ENCODE results near the gene PCDH9. TPM values are rescaled to one million over a fixed set of nuclear protein-coding genes. Genes with fewer than 3 reads are reported as not detected.

PCDH9 gene, protein sequence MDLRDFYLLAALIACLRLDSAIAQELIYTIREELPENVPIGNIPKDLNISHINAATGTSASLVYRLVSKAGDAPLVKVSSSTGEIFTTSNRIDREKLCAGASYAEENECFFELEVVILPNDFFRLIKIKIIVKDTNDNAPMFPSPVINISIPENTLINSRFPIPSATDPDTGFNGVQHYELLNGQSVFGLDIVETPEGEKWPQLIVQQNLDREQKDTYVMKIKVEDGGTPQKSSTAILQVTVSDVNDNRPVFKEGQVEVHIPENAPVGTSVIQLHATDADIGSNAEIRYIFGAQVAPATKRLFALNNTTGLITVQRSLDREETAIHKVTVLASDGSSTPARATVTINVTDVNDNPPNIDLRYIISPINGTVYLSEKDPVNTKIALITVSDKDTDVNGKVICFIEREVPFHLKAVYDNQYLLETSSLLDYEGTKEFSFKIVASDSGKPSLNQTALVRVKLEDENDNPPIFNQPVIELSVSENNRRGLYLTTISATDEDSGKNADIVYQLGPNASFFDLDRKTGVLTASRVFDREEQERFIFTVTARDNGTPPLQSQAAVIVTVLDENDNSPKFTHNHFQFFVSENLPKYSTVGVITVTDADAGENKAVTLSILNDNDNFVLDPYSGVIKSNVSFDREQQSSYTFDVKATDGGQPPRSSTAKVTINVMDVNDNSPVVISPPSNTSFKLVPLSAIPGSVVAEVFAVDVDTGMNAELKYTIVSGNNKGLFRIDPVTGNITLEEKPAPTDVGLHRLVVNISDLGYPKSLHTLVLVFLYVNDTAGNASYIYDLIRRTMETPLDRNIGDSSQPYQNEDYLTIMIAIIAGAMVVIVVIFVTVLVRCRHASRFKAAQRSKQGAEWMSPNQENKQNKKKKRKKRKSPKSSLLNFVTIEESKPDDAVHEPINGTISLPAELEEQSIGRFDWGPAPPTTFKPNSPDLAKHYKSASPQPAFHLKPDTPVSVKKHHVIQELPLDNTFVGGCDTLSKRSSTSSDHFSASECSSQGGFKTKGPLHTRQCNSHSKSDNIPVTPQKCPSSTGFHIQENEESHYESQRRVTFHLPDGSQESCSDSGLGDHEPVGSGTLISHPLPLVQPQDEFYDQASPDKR (N-terminal part only)
- total RNA-seq (2014; rRNA removed; shearing (Covaris generic)), result under 0.01 TPM in 1 of 2 replicates, not detected in the other

DNA sequence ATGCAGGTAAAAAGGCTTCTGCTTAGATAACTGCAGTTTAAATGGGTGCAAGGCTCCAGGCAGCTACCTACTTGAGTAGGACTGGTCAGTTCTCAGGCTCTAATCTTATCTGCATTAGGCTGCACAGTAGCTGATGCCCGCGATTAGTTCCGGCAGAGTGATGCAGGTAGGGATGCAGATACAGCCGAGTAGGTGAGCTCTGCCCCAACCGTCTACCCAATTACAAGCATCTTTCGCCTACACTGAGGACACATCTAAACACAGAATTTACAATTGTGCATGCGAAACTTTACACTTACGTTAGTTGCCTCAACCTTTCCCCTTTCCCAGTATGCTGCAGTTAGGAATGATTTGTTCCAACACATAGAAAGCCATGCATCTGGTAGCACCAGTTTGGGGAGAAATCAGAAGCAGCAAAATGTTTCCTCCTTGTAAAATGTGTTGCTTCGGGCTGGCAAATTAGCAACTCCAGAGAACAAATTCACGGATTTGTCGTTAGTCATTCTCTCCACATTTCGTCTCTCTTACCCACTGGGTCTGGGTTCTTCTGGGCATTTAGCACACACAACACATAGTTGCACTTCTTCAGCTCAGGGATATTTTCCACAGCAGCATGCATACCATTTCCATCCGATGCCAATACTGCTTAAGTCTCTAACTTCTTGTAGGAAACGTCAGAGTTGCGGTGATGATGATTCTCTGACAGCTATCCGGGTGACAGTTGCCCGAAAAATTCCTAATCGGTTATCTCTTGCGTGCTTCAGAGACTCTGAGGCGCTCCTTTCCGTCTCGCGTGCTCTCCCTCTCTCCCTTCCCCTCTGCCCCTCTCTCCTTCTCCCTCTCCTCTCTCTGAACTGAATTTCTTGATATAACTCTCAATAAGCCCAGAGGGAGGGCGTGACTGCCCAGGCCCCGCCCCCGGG lies at the start of gene PCDH9:
Gene PCDH9, minus strand, starts transcription at position 856 of the 923 bp plus-strand sequence. CDS start 1,896 bp downstream, outside the sequence.
- DNase-seq (ENCODE audit: low spot score), result peak; percentile 86
- in situ Hi-C loops (cut with HindIII; ENCODE audit: low sequenced_read_pairs), result no loop called here

DNA sequence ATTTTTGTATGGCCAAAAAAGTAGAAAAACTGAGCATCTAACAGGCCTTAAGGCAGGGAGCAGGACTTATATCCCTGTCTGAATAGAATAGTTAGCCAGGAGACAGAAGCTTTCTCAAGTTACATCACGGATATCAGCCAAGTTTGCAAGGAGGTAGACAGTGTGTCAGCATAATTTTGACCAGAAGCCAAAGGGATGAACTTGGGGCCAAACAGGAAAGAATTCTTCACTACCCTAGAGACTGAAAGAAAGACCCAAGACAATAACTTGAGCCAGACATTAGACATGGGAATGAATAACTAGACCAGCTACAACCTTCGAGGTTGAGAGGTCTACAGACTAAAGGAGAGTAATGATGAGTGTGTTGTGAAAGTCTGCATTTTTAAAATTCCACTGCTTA lies 48.1 kb upstream of the PCDH9 start:
- in situ Hi-C loops (cut with HindIII; ENCODE audit: low sequenced_read_pairs), result no loop called here
- no peak for DNase-seq (ENCODE audit: low spot score)

DNA sequence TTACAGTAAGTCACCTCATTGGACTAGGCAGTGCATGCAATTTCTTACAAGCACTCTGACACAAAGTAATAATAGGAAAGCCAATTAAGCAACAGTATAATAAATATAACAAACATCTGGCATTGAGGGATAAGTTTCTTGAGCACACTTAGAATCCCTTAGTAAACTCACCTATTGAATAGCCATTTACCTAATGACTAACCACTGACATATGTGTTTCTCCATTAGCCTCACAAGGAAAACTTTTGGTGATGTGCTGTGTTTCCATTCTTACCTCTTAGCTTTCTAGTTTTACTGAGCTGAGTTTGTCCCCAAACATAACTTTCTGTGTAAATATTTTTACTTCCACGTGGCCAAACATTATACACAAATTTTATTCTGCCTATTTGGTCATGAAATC lies 47.4 kb upstream of the PCDH9 start:
- no peak for DNase-seq (ENCODE audit: low spot score)
- in situ Hi-C loops (cut with HindIII; ENCODE audit: low sequenced_read_pairs), result no loop called here

DNA sequence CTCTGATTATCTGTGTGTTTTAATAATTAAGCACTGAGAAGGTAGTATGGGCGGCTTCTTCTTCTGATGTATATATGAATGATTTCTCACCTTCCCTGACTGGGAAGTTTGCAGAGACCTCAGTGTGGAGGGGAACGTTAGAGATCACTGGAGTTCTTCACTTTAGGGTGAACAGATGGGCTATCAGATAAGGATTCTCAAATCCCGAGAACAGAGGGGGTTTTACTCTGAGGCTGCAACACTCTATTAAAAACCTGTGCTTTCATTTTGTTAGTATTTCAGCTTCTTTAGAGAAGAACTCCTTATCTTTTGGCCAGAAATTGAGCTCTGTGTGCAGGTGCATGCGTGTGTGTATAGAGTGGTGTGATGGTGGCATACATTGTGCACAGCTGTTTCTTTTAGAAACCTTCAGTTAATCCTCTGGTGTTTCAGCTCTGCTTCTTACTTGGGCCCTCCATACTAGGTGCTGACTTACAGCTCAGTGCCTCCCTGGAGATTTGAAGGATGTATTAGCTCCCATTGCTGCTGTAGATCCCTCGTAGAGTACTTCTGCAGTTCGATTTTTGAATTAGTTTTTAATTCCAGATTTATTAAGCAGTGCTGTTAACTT lies 45.3 kb upstream of the PCDH9 start:
- DNase-seq (ENCODE audit: low spot score), result no peak
- in situ Hi-C loops (cut with HindIII; ENCODE audit: low sequenced_read_pairs), result no loop called here

DNA sequence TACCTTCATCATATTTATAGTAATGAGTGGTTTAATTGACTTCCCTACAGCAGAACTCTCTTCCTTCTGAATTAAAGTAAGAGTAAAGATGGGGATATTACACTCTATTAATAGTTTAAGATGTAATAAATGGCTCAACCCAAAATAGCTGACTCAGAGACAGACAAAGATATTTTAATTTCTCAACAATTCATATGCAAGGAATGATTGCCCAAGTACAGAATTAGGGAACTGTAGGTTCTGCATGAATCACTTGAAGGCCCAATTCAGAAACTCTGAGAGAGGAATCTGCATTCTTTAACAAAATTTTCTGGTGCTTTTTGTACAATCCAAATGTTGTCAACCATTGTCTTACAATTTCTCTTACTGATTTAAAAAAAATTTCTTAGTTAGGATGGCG lies 42.9 kb upstream of the PCDH9 start:
- DNase-seq (ENCODE audit: low spot score), result no peak
- in situ Hi-C loops (cut with HindIII; ENCODE audit: low sequenced_read_pairs), result no loop called here

DNA sequence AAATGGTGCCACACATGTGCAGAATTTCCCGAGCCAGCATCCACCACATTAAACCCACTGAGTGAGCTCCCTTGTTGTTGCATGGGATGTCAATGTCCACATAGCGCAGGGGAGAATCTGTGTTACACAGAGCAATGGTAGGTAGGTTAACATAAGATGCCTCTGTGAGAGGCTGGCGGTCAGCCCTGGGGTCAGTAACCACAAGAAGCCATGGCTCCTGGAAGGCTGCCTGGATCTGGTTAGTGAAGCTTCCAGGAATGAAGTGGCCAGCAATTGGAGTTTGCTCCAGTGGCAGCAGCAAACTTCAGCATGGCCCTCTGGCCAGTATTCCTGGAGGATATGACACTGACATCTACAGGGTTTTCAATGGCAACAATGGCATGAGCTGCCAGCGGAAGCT lies 37.0 kb upstream of the PCDH9 start:
- in situ Hi-C loops (cut with HindIII; ENCODE audit: low sequenced_read_pairs), result no loop called here

DNA sequence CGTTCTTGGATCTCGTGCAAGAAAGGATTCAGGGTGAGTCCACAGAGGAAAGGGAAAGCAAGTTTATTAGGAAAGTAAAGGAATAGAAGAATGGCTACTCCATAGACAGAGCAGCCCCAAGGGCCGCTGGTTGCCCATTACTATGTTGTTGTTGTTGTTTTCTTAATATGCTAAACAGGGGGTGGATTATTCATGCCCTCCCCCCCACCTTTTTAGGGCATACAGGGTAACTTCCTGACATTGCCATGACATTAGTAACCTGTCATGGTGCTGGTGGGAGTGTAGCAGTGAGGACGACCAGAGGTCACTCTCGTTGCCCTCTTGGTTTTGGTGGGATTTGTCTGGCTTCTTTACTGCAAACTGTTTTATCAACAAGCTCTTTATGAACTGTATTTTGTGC lies 29.1 kb upstream of the PCDH9 start:
- in situ Hi-C loops (cut with HindIII; ENCODE audit: low sequenced_read_pairs), result no loop called here
- no peak for DNase-seq (ENCODE audit: low spot score)

More for the DNA sequence above, 37.0 kb upstream of the PCDH9 start:
- no peak for DNase-seq (ENCODE audit: low spot score)

DNA sequence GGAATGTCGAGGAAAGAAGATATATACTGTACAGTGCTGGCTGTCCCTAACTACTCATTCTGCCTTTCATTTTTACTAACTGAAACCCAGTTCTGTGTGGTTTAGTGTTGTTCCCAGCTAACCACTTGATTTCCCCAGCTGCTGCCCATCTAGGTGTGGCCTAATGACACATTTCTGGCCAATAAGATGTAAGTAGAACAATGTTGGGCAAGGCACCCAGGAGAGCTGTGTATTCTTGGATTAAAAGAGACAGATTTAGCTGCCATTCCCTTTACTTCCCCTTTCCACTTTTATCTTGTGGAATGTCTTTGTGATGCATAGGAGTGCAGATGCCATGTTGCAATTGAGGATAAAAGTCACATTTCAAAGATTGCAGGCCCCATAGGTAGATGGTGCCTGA lies 28.3 kb upstream of the PCDH9 start:
- in situ Hi-C loops (cut with HindIII; ENCODE audit: low sequenced_read_pairs), result no loop called here
- no peak for DNase-seq (ENCODE audit: low spot score)

DNA sequence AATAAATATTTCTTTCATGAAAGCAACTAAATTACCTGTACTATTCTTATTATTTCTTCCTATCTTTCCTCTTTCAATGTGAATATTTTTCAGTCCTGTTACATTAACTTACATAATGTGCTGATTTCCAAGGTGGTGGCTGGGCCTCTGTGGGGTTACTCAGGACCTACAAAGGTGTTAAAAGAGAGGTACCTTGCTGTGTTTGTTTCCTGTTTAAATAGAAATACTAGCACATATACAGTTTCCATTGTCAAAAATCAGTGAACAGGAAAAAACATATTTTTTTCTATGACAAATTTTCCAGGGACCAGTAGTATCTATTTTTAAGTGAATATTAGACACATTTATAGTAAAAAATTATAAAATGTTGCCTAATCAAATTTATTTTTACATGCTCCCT lies 8.7 kb upstream of the PCDH9 start:
- in situ Hi-C loops (cut with HindIII; ENCODE audit: low sequenced_read_pairs), result no loop called here

DNA sequence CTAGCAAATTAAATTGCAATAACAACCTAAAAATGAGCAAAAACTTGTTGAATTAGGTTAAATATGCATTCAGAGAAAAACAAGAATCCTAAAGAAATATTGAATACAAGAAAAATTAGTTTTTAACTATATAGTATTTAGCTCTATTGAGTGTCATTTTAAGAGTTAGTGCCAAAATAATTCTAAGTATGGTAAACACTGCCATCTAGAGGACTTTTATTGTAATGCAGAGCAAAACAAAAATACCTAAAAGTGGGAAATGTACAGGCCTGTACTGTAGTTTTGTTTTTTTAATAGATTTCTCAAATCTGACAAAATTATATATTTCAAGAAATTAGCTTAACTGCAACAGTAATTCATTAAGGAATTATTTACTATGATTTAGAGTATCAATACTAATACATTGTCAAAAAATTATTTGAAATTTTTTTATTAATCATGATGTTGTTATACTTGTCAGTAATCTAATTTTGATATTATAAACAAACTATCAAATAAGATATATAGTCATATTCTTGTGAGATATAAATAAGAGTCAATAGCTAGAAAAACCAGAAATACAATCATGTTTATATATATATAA lies 8.2 kb upstream of the PCDH9 start:
- peak; percentile 61 for DNase-seq (ENCODE audit: low spot score)
- in situ Hi-C loops (cut with HindIII; ENCODE audit: low sequenced_read_pairs), result no loop called here

More for the DNA sequence above, 8.7 kb upstream of the PCDH9 start:
- DNase-seq (ENCODE audit: low spot score), result no peak

DNA sequence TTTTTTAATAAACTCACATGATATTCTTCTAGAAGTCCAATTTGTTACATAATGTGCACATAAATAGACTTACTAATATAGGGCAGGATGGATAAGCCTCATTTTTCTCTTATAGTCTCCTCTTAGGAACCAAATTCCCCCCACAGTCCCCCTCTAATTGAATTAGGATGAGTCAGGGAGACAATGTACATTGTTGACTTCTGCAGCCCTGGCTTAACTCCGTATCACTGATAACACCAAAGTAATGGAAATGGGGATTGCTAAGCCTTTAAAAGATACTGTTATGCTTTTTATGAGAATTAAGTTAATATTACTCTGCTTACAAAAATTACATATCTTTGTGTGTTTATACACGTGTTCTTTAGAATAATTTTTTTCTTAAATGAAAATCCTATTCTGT lies 5.1 kb upstream of the PCDH9 start:
- in situ Hi-C loops (cut with HindIII; ENCODE audit: low sequenced_read_pairs), result no loop called here
- DNase-seq (ENCODE audit: low spot score), result no peak

DNA sequence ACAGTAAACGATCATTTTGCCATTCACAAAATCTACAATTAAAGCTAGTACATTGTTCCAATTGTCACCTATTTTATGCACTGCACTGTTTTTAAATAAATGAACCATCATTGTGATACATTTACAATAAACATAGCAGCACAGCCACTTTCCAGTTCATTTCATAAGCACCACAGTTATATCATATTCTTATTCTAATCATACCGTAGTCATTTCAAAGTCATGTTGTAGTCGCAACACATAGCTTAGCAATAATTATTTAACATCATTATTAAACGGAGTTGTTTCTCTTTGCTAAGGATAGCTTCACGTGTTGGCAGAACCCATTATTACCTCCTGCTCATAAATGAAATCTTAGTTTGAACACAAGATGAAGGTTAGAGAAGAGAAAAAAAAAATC lies 2.2 kb upstream of the PCDH9 start:
- DNase-seq (ENCODE audit: low spot score), result no peak
- in situ Hi-C loops (cut with HindIII; ENCODE audit: low sequenced_read_pairs), result no loop called here

DNA sequence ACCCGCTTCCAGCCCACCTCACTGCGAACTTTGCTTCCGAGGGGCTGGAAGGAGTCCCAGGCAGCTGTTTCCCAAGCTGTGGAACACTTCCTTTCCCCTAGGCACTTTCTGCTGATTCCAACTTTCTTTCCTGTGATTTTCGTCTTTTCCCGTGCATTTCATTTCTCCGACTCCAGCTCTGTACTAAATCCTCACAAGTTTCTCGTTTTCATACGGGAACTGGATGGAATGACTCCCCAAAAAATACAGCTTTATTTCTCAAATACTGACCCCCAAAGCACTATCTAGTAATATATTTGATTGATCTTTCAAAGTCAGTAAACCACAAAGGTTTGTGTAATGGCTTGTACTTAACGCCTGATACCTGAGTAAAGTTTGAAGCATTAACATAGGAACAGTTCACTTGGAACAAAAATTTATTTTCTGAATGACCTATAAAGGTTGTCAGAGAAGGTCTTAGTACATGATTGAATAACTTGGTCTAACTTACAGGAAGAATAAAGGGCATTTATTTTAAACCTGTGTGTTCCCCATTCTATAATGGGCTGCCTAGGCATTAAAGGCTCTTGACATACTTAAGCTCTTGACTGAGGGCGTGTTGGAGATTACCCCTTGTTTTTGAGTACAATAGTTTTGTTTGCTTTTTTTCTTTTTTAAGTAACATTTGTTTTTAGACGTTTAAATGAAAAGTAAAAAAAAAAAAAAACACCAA lies 1.3 kb upstream of the PCDH9 start:
- no peak for DNase-seq (ENCODE audit: low spot score)
- in situ Hi-C loops (cut with HindIII; ENCODE audit: low sequenced_read_pairs), result no loop called here

DNA sequence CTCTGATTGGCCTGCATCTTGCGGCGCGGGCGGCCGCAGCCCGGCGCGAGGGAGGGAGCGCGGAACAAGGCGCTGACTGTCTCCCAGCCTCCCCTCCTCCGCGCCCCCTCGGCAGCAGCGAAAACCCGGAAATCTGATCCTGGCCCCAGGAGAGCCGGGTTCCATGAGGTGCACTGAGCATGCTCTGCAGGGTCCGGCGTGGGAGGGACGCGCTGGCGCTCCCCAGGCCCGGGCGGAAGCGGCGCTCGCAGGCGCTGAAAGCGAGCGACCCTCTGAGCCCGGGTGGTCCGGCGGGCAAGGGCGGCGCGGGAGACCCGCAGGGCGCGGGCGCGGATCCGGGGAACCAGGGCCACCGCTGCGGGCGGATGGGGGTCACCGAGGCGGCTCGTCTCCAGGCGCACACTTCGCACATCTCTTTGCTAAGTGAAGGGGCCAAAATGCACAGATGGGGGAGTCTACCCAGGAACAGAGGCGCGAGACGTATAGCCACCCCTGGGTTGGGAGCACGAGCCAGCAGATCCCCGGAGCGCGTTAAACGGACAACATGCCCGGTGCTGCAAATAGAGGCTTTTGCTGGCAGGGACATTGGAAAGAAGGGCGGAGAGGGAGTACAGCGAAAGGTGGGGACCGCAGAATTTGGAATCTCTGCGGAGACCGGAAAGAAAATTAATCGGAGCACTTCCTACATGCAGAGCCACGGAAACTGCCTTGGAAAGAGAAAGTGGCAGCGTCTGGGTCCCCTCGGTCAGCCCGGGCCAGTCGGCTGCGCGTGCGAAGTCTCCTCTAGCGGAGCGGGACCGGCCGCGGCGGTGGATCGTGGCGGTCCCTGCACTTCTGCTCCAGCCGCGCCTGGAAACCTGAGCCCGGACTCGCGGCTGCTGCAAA lies 510 bp upstream of the PCDH9 start:
- in situ Hi-C loops (cut with HindIII; ENCODE audit: low sequenced_read_pairs), result no loop called here
- DNase-seq (ENCODE audit: low spot score), result peak; percentile 98

DNA sequence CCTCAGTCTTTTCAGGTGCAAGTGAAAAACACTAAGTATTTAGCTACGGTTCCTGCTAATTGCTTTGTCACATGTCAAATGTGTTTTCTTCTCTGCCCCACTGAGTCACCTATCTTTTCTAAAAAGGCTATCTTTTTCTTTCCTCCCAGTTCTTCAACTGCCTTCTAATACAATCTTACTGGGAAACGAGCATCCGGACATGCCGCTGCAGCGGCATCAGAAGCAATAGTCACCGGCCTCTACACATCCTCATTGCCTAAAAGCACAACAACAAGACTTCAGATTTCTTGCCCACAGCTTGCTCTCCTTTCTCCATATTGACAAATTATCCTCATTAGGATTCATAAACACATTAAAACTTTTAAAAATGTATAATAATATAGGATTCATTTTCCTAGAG lies 1.2 kb downstream of the PCDH9 start:
- peak; percentile 77 for DNase-seq (ENCODE audit: low spot score)
- in situ Hi-C loops (cut with HindIII; ENCODE audit: low sequenced_read_pairs), result no loop called here

DNA sequence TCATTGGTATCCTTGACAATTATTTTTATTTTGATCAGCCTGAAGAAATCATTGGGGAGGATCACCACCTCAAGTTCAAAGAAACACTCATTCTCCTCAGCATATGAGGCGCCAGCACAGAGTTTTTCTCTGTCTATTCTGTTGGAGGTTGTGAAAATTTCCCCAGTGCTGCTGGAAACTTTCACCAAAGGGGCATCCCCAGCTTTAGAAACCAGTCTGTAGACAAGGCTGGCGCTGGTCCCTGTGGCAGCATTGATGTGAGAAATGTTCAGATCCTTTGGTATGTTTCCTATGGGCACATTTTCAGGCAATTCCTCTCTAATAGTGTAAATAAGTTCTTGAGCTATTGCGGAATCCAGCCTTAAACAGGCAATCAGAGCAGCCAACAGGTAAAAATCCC lies 2.1 kb downstream of the PCDH9 start:
- peak; percentile 51 for DNase-seq (ENCODE audit: low spot score)
- in situ Hi-C loops (cut with HindIII; ENCODE audit: low sequenced_read_pairs), result no loop called here

All from G401 (cell line).